GM19351 (cell line): Measurements from ENCODE around the gene IGF2BP3.

Source experiments
- ATAC-seq: cut with Tn5 transposase; IDR thresholded peaks from one replicate; pipeline ENCODE4 v1.9.1; 2021; ENCODE audit warnings: mild to moderate bottlenecking, moderate library complexity; ENCODE audit not compliant: unreplicated experiment

IGF2BP3 gene

GRCh38 chr7:23272275-23272674 lies 198.0 kb downstream of the IGF2BP3 start:
- no peak for ATAC-seq

- no peak for ATAC-seq
Observed at GRCh38 chr7:23268746-23269145, 201.5 kb downstream of the IGF2BP3 start.

- no peak for ATAC-seq
Observed at GRCh38 chr7:23268167-23268566, 202.1 kb downstream of the IGF2BP3 start.

GRCh38 chr7:23267357-23267756 lies 202.9 kb downstream of the IGF2BP3 start:
- ATAC-seq: no peak

GRCh38 chr7:23266918-23267317 lies 203.4 kb downstream of the IGF2BP3 start:
- no peak for ATAC-seq

GRCh38 chr7:23264916-23265458 lies 205.3 kb downstream of the IGF2BP3 start:
- no peak for ATAC-seq

- peak; percentile 85 for ATAC-seq
Observed at GRCh38 chr7:23261843-23262452, 208.3 kb downstream of the IGF2BP3 start.

GRCh38 chr7:23260371-23260770 lies 209.9 kb downstream of the IGF2BP3 start:
- ATAC-seq: no peak
